Fibroblast of peridontal ligament (primary cell): ENCODE results near the gene ALDOC.
A peak's percentile ranks its signal among the peaks of the same experiment; 100 is the strongest.
"Not testable (repeated sequence)": the region's sequence is repeated elsewhere in the genome, so short reads cannot be mapped to it uniquely, and the experiment has no call there.

Experiments
- DNase-seq: peaks from one replicate; pipeline ENCODE4 v3.0.0-alpha.2; 2010; ENCODE audit errors: extremely low read depth

ALDOC gene

GRCh38 chr17:28576758-28577465 lies at the start of gene ALDOC:
TSS of gene ALDOC (minus strand) at chr17:28576895. CDS start at chr17:28575532, 1,363 bp downstream.
- peak; percentile 77 for DNase-seq

GRCh38 chr17:28624148-28624547 lies 47.5 kb upstream of the ALDOC start:
- DNase-seq, result no peak

DNA sequence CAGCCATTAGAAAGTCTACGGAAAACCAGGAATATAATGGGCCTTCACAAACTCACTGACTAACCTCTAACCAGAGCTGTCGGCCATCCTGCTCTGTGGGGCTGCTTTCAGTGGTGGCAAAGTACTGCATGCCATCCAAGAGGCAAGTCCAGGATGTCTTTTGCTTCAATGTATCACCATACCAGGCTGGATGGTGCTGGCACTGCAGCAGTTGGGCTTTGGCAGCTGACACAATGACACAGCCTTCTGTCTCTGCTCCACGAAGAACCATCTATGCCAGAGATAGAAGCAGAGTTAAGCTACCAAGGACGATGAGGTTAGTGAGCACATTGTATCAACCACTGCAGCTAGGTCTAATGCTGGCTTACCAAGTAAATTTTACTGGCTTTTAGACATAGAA lies 47.0 kb upstream of the ALDOC start:
- no peak for DNase-seq

- no peak for DNase-seq
These were observed 45.5 kb upstream of the ALDOC start for GRCh38 chr17:28622186-28622585.

DNA sequence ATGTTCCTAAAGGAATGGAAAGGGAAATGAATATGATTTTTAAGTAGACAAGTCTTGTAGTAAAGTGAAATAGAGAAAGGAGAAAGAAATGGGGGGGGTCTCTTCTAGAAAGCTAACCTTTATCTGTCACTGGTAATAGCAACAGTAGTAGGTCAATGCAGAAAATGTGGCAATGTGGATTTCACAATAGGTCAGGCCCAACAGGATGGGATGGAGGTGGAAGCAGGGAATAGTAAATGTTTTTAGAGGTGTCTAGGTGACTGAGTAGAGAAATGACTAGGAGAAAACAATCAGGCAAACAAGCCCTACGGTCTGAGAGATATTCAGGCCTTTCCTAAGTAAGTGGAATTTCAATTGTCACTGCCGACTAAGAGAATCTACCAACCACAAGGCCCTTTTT lies 43.3 kb upstream of the ALDOC start:
- no peak for DNase-seq

- DNase-seq, result no peak
These were observed 41.8 kb upstream of the ALDOC start for GRCh38 chr17:28618464-28618863.

DNA sequence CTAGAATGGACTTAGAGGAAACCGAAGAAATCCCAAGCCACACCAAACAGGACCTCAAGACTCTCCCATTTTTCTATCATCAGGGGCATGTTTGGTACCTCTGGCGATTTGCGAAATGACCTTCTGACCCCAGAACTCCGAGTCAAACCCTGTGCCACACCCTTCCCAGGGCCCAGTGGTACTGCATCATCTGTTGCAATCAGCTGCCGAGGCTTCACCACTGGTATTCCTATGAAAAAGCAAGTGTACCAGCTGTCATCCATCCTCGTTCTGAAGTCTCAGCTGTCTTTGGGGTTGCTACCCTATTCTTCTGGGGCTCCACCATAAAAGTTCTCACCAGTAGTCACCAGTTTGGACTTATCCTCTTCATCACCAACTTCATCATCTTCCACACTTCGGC lies 39.6 kb upstream of the ALDOC start:
- DNase-seq, result no peak

DNA sequence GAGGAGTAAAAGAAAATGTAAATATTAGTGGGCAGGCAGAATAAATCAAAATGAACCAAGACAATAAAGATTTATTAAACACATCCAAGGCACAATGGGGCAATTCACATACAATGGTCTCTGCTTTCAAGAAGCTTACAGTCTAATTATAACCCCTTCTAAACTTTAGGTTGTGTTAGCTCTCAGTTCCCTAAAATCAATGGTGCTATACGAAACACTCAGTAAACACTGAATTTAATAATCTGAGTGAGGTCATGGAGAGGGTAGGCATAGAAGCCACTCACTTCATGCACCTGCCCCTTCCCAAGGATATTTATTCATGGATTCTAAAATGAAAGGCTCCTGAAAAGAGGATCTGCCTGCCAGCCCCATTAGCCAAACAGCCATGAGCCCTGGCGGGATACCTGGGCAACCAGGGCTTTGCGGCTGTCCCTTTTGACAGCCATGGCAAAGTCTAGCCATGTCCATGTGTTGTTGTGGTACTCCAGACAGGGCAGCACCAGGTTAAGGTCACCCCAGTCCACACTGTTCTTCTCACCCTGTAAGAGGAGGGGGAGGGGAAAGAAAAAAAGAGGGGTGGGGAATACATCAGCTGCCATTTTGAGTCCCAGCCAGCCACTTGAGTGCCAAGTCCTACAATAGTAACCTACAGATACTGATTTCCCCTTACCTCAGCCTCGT lies 38.7 kb upstream of the ALDOC start:
- DNase-seq, result no peak

DNA sequence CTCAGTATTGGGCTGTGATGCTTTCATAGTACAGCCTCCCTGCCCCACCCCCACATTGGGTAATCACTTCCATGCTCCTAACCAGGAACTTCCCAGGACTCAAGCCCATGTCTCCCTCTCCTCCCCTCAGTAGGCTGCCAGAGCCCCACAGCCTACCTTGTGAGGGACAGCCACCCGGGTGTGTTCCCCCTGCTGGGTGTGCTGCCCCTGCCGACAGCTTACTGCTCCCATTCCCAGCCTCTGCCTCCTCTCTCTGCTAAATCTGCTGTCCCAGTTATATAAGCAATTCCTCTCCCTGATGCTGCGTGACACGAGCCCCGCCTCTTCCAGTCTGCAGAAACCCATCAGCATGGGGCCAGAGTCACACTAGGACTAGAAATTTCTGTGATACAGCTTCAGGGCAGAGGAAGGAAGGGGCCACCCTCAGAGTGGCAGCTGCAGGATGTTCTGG lies 37.3 kb upstream of the ALDOC start, which contains the start of gene RSKR:
Gene RSKR (minus strand): TSS at position 255 of the 451 bp plus-strand sequence. CDS start 24 bp downstream, at position 231.
- no peak for DNase-seq

- peak; percentile 40 for DNase-seq
These were observed 36.5 kb upstream of the ALDOC start for GRCh38 chr17:28612936-28613872.

DNA sequence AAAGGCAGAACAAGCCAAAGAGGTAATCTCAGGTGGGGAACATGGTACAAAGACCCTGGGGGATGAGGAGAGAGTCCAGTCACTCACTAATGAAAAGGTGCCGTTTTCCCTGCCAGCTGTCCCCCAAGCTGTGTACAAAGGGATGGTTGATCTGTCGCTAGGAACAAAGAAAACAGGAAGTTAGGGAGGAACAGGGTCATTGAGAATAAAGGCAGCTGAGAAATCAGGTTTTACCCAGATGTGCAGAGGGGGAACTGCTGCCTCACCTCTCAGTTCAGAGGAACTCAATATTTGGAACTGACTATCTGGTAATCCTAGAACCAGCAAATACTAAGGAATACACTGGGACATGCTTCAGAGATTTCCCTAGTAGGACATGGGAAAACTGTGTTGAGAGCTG lies 35.8 kb upstream of the ALDOC start:
- no peak for DNase-seq

GRCh38 chr17:28610376-28610775 lies 33.7 kb upstream of the ALDOC start:
- DNase-seq, result no peak

GRCh38 chr17:28604031-28604430 lies 27.3 kb upstream of the ALDOC start:
- DNase-seq, result not testable (repeated sequence)

DNA sequence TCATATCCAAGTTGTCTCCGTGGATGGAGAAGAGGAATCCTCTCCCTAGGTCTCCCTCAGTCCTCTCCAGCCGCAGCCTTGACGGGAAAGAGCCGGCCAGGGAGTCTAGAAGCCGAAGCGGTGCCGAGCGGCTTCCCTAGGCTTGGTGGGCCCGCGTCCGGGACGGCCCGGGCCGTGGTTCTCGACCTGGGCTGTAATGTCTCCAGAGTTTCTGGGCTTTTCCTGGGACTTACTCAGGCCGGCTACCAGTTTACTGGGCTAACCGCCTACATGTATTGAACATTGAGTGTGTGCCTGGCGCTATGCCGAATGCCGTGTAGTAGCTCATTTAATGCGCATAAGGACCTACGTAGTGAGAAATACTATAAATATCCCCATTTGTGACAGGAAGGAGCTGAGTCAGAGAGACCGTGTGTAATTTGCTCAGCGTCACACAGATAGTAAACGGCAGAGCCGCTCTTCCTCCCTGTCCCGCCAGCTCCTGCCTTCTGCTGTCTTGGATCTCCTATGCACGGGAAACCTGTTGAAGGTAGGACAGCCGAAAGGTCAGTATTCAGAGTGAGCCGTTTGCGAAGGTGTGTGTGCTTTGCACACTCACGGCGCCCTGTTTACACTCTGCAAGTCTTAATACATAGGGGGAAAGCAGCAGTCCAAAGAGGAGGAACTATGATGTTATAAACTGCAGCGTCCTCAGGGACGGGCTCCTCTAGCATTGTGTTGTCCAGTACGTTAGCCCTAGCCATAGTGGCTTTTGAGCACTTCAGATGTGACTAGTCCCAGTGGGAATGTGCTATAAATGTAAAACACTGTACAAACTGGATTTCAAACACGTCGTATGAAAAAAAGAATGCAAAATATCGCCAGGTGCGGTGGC lies 22.9 kb upstream of the ALDOC start:
- DNase-seq, result peak; percentile 83

GRCh38 chr17:28598799-28599310 lies 22.2 kb upstream of the ALDOC start, which contains the start of gene SPAG5:
TSS of gene SPAG5 (minus strand) at chr17:28599025. CDS start at chr17:28598946, 79 bp downstream.
- peak; percentile 84 for DNase-seq

DNA sequence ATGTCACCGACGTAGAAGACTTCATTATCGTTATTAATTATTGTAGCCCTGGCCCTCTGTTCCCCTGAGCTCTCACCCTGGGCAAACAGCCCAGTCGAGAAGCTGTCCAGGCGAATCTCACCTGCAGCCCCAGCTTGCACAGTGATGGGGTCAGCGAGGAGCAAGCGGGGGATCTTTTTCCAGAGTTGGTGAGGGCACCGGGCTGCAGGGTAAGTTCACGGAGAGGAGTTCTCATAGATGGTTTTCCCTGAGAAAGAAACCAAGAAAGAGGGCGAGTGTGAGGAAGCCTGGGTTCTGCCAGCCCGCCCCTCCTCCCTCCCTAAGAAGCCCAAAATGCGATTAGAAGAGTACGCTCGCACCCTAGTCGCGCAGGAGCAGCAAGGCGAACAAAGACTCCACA lies 21.7 kb upstream of the ALDOC start:
- no peak for DNase-seq

GRCh38 chr17:28597606-28598383 lies 21.1 kb upstream of the ALDOC start:
- DNase-seq, result no peak

DNA sequence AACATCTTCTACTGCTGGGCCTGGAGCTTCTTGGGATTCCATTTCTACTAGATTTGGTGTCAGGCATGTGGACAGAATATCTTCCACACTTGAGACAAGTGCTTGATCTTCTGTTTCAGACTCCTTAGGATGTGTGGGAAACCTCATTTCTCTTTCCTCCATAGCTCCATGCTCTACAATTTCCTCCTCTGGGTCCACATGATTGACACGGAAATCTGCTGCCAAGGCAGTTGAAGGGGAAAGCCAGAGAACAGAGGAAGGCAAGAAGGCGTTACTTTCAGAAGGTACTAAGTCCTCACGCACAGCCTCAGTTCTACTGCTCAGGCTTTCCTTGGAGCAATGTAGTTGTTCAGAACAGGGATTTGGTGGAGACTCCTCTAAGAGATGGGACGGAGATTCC lies 15.6 kb upstream of the ALDOC start:
- DNase-seq, result no peak

GRCh38 chr17:28585851-28586250 lies 9.2 kb upstream of the ALDOC start:
- DNase-seq, result no peak

GRCh38 chr17:28584434-28584833 lies 7.7 kb upstream of the ALDOC start:
- DNase-seq, result no peak
